GM23338 (cell line): ENCODE results near the gene GJB5. TPM values are rescaled to one million over a fixed set of nuclear protein-coding genes. Genes with fewer than 3 reads are reported as not detected.
A peak's percentile ranks its signal among the peaks of the same experiment; 100 is the strongest.

Experiments
- ATAC-seq: fragments of 200-7000 bp; cut with Tn5 transposase; 3 replicates; pipeline ENCODE4 v1.9.1; 2020
- DNase-seq: peaks from one replicate; pipeline ENCODE4 v3.0.0-alpha.2; 2015; ENCODE audit warnings: low spot score
- H2AFZ ChIP-seq: fragments of 200-600 bp; sonication (generic); 2 replicates; pipeline ENCODE4 v1.8.0; 2016; ENCODE audit warnings: antibody characterized with exemption, mild to moderate bottlenecking, moderate library complexity
- H3F3A ChIP-seq: fragments of 200-600 bp; sonication (generic); replicated peaks from 2 replicates; pipeline ENCODE4 v1.8.0; 2017; ENCODE audit warnings: antibody characterized with exemption, mixed run types, low read depth
- H3K27ac ChIP-seq: fragments of 200-600 bp; sonication (generic); 2 replicates; pipeline ENCODE4 v1.6.1; 2016; ENCODE audit warnings: low read depth
- H3K27me3 ChIP-seq: fragments of 200-600 bp; sonication (generic); 2 replicates; pipeline ENCODE4 v1.8.0; 2016; ENCODE audit warnings: mild to moderate bottlenecking, mixed run types, moderate library complexity; ENCODE audit not compliant: insufficient read depth
- H3K36me3 ChIP-seq: fragments of 200-600 bp; sonication (generic); 2 replicates; pipeline ENCODE4 v1.8.0; 2016; ENCODE audit warnings: mild to moderate bottlenecking; ENCODE audit not compliant: insufficient read depth
- H3K4me1 ChIP-seq: fragments of 200-600 bp; sonication (generic); 2 replicates; pipeline ENCODE4 v1.8.0; 2016; ENCODE audit warnings: mild to moderate bottlenecking, moderate library complexity; ENCODE audit not compliant: insufficient read depth
- H3K4me2 ChIP-seq: fragments of 200-600 bp; sonication (generic); 2 replicates; pipeline ENCODE4 v1.7.1; 2017; ENCODE audit warnings: mixed run types
- H3K4me3 ChIP-seq: fragments of 200-600 bp; sonication (generic); 2 replicates; pipeline ENCODE4 v1.6.1; 2016; ENCODE audit warnings: mixed run types
- H3K79me2 ChIP-seq: fragments of 200-600 bp; sonication (generic); replicated peaks from 2 replicates; pipeline ENCODE4 v1.8.0; 2017; ENCODE audit warnings: mild to moderate bottlenecking; ENCODE audit not compliant: insufficient read depth
- H3K9me2 ChIP-seq: fragments of 200-600 bp; sonication (generic); 2 replicates; pipeline ENCODE4 v1.8.0; 2017; ENCODE audit not compliant: insufficient read depth
- H4K20me1 ChIP-seq: fragments of 200-600 bp; sonication (generic); replicated peaks from 2 replicates; pipeline ENCODE4 v1.8.0; 2017; ENCODE audit warnings: mild to moderate bottlenecking; ENCODE audit not compliant: insufficient read depth
- H3K27ac Mint-ChIP-seq: 2 replicates; pipeline ENCODE4 v1.8.0; 2020; ENCODE audit warnings: inconsistent platforms, mild to moderate bottlenecking, moderate library complexity, mixed read lengths
- H3K27me3 Mint-ChIP-seq: 3 replicates; pipeline ENCODE4 v1.8.0; 2022; ENCODE audit warnings: low read depth, mild to moderate bottlenecking, moderate library complexity, mixed read lengths, inconsistent platforms; ENCODE audit not compliant: insufficient read depth, poor library complexity
- H3K36me3 Mint-ChIP-seq: 3 replicates; pipeline ENCODE4 v1.8.0; 2021; ENCODE audit warnings: low read depth, mild to moderate bottlenecking, inconsistent platforms, moderate library complexity, mixed read lengths
- H3K4me1 Mint-ChIP-seq: 3 replicates; pipeline ENCODE4 v1.8.0; 2020; ENCODE audit warnings: mild to moderate bottlenecking, inconsistent platforms, mixed read lengths
- H3K4me3 Mint-ChIP-seq: 3 replicates; pipeline ENCODE4 v1.8.0; 2021; ENCODE audit warnings: moderate library complexity, mild to moderate bottlenecking, inconsistent platforms, mixed read lengths
- H3K9me3 Mint-ChIP-seq: 3 replicates; pipeline ENCODE4 v1.8.0; 2020; ENCODE audit warnings: moderate library complexity, mild to moderate bottlenecking, inconsistent platforms, mixed read lengths
- CREB1 ChIP-seq: fragments of 250-450 bp; sonication (Bioruptor Pico); IDR thresholded peaks from 2 replicates; pipeline ENCODE4 v1.5.0; 2020; ENCODE audit warnings: low read depth, mild to moderate bottlenecking, moderate library complexity
- EZH2phosphoT487 ChIP-seq: fragments of 200-600 bp; sonication (generic); IDR thresholded peaks from one replicate; pipeline ENCODE4 v1.8.1; 2018; ENCODE audit warnings: antibody characterized with exemption; ENCODE audit not compliant: unreplicated experiment
- JUNB ChIP-seq: IDR thresholded peaks from one replicate; pipeline ENCODE4 v1.6.1; 2016; ENCODE audit warnings: antibody characterized with exemption; ENCODE audit not compliant: unreplicated experiment
- NANOG ChIP-seq: IDR thresholded peaks from 2 replicates; pipeline ENCODE4 v1.6.1; 2016; ENCODE audit warnings: antibody characterized with exemption, borderline replicate concordance
- ZNF114 ChIP-seq: fragments of 250-450 bp; sonication (Bioruptor Pico); IDR thresholded peaks from 2 replicates; pipeline ENCODE4 v1.5.0; 2020; ENCODE audit warnings: mild to moderate bottlenecking, moderate library complexity
- ZNF331 ChIP-seq: fragments of 250-450 bp; sonication (Bioruptor Pico); IDR thresholded peaks from 2 replicates; pipeline ENCODE4 v1.5.0; 2020; ENCODE audit warnings: low read depth, mild to moderate bottlenecking, moderate library complexity
- polyA plus RNA-seq: library from polyadenylated mRNA; unstranded; fragments of >200 nt; fragmentation: Nextera tagmentation; extraction: Ambion mirVana; gene quantifications from 2 replicates; pipeline ENCODE4 v1.2.1, GENCODE V29; 2016
- total RNA-seq: library from RNA; depleted of rRNA; stranded (reverse); fragments of >200 nt; shearing (Covaris generic); gene quantifications from 2 replicates; pipeline ENCODE4 v1.2.3, GENCODE V29; 2014
- TF ChIP-seq, protein P1 (sequence below), 2 experiments: fragments of 200-600 bp in 1 of 2; sonication (generic) in 1 of 2; conservative IDR thresholded peaks; 2 replicates each; pipeline versions ENCODE4 v1.5.1 to v1.6.1; 2016 to 2017; ENCODE audit warnings: antibody characterized with exemption in 2 of 2, low read depth in 2 of 2, mild to moderate bottlenecking in 2 of 2, moderate library complexity in 1 of 2

The GJB5 gene
- total and polyA plus RNA-seq, 2 experiments from 2014 or later, result 1.4 TPM; not detected in 1

DNA sequence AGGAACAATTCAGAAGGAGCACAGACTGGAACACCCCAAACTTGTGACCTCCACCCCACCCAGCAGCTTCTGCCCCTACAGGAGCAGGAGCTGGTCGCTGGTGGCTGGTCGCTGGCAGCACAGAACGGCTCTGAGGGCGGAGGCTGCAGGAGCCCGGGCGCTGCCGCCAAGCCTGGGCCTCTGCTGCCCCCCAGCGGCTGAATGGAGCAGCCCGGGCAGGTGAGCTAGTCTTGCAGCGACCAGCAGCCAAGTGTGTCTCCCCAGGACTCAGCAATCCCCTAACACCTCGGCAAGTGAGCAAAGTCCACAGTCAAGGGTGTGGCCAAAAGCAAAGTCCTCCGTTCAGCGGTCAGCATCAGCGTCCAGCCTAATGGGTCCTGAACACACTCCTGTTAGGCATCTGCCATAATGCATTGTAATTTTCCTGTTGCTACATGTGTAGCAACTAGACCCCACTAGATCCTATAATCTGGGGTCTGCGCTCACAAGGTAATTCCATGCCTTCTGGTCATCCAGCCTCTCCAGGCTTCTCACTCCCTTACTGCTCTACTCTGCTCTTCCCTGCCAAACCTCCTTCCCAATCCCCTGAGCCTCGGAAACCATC is 12.1 kb upstream of the GJB5 start:
- H3K27me3 ChIP-seq, result no peaks in the 10 kb centered on the region
- no peak overlapping the region for H3K4me3 Mint-ChIP-seq
- H3K27ac Mint-ChIP-seq, result no peak overlapping the region
- H3K4me2 ChIP-seq, result no peak overlapping the region
- no peaks in the 10 kb centered on the region; the same call in 1 of the 2 replicates for H3K4me1 ChIP-seq
- peaks cover 4% of the 10 kb centered on the region for H3K27me3 Mint-ChIP-seq
- no peaks in the 10 kb centered on the region for H3K9me2 ChIP-seq
- H4K20me1 ChIP-seq, result no peaks in the 10 kb centered on the region
- H3K36me3 Mint-ChIP-seq, result no peaks in the 10 kb centered on the region
- no peak overlapping the region for H3K27ac ChIP-seq
- H3K9me3 Mint-ChIP-seq, result no peaks in the 10 kb centered on the region; the same call in 2 of the 3 replicates
- DNase-seq (peak; percentile 90), ATAC-seq (peak; percentile 93)
- peaks cover 18% of the 10 kb centered on the region for H3K4me1 Mint-ChIP-seq
- H3K4me3 ChIP-seq, result no peak overlapping the region
- peak overlapping the region; percentile 74; the same call in 1 of the 2 replicates for H2AFZ ChIP-seq
- TF ChIP-seq, protein P1, sequence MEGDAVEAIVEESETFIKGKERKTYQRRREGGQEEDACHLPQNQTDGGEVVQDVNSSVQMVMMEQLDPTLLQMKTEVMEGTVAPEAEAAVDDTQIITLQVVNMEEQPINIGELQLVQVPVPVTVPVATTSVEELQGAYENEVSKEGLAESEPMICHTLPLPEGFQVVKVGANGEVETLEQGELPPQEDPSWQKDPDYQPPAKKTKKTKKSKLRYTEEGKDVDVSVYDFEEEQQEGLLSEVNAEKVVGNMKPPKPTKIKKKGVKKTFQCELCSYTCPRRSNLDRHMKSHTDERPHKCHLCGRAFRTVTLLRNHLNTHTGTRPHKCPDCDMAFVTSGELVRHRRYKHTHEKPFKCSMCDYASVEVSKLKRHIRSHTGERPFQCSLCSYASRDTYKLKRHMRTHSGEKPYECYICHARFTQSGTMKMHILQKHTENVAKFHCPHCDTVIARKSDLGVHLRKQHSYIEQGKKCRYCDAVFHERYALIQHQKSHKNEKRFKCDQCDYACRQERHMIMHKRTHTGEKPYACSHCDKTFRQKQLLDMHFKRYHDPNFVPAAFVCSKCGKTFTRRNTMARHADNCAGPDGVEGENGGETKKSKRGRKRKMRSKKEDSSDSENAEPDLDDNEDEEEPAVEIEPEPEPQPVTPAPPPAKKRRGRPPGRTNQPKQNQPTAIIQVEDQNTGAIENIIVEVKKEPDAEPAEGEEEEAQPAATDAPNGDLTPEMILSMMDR (conservative IDR thresholded peaks at IDR 0.05; ENCODE audit: low read depth in 2 of 2), result peak; percentile 70 to 97
- no peak for TF ChIP-seq JUNB
- H3K36me3 ChIP-seq, result no peaks in the 10 kb centered on the region
- H3F3A ChIP-seq, result no peaks in the 10 kb centered on the region
- H3K79me2 ChIP-seq, result no peaks in the 10 kb centered on the region

DNA sequence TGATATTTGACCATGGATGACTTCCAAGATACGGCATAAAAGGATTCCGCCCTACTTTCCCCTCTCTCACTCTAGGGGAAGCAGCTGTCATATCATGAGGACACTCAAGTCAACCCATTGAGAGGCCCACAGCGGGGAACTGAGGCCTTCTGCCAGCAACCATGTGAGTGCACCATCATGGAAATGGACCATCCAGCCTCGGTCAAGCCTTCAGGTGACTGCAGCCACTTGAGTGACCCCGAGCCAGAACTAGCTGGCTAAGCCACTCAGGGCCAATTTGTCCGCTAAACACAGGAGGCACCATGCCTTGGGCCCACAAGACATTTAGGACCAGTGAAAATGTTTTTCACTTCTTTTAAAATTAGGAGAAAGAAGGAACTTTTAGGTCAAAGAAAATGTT is 11.1 kb upstream of the GJB5 start:
- Mint-ChIP-seq H3K36me3 (no peaks in the 10 kb centered on the region), H3K27me3 (peaks cover 4% of the 10 kb centered on the region), H3K9me3 (no peaks in the 10 kb centered on the region; the same call in 2 of the 3 replicates), H3K4me1 (peaks cover 21% of the 10 kb centered on the region), H3K4me3 (no peak overlapping the region), H3K27ac (no peak overlapping the region)
- Histone ChIP-seq H4K20me1 (no peaks in the 10 kb centered on the region), H3K4me3 (no peak overlapping the region), H3F3A (no peaks in the 10 kb centered on the region), H3K9me2 (no peaks in the 10 kb centered on the region), H3K4me1 (no peaks in the 10 kb centered on the region; the same call in 1 of the 2 replicates), H3K36me3 (no peaks in the 10 kb centered on the region), H3K4me2 (no peak overlapping the region), H3K79me2 (no peaks in the 10 kb centered on the region), H2AFZ (no peak overlapping the region), H3K27ac (no peak overlapping the region), H3K27me3 (no peaks in the 10 kb centered on the region)
- ATAC-seq (no peak), DNase-seq (no peak)
- no peak for TF ChIP-seq CREB1
- TF ChIP-seq, protein P1 (conservative IDR thresholded peaks at IDR 0.05; ENCODE audit: low read depth in 2 of 2), result no peak
- TF ChIP-seq ZNF331 (CRISPR knock-in tag), result no peak
- no peak for TF ChIP-seq ZNF114
- TF ChIP-seq NANOG, result no peak
- TF ChIP-seq JUNB, result no peak
- TF ChIP-seq EZH2phosphoT487, result no peak
